ENCODE data around the gene PPP4R2.

DNA sequence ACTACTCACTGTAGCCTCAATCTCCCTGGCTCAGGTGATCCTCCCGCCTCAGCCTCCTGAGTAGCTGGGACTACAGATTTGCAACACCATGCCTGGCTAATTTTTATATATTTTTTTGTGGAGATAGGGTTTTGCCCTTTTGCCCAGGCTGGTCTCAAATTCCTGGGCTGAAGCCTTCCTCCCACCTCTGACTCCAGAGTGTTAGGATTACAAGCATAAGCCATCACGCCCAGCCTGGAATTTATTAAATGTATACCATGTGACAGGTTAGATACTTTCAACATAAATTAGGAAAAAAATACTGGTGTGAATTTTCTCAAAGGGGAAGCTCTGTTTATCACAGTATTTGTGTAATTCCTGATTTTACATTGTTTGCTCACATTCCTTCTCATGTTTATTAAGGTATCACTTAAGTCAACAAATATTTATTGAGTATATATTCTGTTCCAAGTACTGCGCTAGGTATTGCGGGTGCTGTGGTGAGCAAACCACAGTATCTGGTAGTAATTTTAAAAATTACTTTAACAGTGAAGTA lies 24.8 kb downstream of the PPP4R2 start:
- no peak for TF ChIP-seq EZH2 (IDR thresholded peaks at IDR 0.05; ENCODE audit: low read depth)
- TF ChIP-seq, protein P1, sequence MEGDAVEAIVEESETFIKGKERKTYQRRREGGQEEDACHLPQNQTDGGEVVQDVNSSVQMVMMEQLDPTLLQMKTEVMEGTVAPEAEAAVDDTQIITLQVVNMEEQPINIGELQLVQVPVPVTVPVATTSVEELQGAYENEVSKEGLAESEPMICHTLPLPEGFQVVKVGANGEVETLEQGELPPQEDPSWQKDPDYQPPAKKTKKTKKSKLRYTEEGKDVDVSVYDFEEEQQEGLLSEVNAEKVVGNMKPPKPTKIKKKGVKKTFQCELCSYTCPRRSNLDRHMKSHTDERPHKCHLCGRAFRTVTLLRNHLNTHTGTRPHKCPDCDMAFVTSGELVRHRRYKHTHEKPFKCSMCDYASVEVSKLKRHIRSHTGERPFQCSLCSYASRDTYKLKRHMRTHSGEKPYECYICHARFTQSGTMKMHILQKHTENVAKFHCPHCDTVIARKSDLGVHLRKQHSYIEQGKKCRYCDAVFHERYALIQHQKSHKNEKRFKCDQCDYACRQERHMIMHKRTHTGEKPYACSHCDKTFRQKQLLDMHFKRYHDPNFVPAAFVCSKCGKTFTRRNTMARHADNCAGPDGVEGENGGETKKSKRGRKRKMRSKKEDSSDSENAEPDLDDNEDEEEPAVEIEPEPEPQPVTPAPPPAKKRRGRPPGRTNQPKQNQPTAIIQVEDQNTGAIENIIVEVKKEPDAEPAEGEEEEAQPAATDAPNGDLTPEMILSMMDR (conservative IDR thresholded peaks at IDR 0.05) = no peak
